ENCODE data around the gene UBXN6.

The UBXN6 gene

GRCh38 chr19:4455719-4456475, 1.7 kb downstream of the UBXN6 start:
- DNase-seq = no peak

DNA sequence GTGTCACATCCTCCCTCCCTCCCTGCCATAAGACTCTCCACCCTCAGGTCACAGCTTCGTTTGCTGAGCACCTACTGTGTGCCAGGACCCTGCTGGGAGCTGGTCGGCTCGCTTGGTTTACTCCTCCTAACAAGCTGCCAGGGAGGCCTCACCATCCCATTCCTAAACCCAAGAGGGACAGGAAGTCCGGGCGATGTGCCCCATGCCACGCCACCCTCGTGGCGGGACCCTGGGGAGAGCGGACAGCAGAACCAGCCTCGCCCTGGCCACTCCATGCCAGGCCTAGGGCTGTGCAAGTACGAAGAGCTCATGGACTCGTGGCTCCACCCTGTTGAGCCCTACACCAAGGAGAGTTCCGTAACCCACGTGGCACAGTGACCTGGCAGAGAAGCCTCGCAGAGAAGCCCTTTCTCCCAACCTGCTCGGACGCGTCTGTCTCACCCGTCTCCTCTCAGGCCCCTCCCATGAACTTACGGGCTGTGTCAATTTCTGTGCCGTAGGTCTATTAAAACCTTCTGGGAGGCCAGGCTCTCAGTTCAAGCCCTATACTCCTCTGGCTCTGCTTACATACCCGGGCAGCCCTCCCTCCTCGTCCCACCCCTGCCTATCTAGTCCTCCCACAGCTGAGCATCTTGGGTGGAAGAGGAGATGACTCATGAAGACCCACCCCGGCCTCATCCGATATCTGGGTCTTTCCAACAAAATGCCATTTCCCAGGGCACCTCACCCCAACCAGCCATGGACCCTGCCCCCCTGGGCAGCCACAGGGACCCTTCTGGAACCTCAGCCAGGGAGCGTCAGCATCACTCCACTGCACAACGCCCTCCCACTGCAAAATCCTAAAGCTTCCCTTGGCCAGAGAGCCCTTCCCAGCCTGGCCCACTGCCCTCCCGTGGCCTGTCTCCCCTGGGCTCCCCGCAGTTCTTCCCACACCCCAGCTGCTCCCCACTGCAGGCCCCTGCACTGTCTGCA, 2.6 kb downstream of the UBXN6 start:
- DNase-seq = no peak

- no peak for DNase-seq
Measured at GRCh38 chr19:4453232-4454179, 4.1 kb downstream of the UBXN6 start.

DNA sequence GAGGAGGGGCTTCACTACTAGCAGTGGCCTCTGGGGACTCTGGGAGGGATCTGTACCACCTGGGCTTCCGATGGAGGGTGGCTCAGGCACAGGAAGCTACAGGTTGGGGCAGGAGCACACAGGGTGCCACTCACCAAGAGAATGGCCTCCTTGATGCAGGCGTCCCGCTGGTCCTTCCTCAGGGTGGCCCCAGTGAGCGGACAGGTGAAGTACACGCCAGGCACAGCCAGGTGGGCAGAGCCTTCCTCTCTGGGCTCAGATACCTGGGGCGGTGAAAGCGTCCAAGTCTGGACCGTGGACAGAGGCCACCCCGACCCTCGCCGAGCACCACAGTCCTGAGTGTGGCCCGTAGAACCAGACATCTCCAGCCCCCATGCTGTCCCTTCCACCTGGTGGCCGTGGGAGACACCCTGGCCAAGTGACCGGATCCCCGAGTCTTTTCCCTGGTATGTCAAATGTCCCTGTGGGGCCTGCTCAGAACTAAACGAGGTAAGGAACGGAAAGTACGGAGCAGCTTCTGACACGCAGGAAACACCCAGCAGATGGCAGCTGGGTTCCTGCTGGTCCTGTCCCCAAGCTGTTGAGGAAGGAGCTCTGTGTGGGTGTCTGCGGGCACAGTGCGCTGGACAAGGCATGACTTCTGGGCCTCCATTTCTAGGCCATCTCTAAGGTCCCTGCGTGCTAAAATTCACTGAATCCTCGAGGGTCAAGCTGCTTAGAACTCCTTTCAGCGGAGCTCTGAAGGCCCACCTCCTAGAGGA, 5.2 kb downstream of the UBXN6 start:
- no peak for DNase-seq

DNA sequence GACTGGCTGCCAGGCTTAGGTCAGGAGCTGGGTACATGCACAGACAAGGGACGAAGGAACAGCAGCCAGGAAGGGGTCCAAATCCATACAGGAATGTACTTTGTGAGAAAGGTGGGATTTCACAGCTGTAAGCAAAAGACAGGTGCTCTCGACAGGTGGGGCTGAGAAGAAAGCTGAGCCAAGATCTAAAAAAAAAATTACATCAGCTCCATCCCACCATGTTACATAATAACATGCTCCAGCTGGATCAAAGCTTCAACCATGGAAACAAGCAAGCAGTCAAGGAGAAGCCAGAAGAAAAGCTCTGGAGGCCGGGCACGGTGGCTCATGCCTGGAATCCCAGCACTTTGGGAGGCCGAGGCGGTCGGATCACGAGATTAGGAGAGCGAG, 8.0 kb downstream of the UBXN6 start:
- DNase-seq = no peak

GRCh38 chr19:4449022-4449638, 8.5 kb downstream of the UBXN6 start:
- DNase-seq = no peak

DNA sequence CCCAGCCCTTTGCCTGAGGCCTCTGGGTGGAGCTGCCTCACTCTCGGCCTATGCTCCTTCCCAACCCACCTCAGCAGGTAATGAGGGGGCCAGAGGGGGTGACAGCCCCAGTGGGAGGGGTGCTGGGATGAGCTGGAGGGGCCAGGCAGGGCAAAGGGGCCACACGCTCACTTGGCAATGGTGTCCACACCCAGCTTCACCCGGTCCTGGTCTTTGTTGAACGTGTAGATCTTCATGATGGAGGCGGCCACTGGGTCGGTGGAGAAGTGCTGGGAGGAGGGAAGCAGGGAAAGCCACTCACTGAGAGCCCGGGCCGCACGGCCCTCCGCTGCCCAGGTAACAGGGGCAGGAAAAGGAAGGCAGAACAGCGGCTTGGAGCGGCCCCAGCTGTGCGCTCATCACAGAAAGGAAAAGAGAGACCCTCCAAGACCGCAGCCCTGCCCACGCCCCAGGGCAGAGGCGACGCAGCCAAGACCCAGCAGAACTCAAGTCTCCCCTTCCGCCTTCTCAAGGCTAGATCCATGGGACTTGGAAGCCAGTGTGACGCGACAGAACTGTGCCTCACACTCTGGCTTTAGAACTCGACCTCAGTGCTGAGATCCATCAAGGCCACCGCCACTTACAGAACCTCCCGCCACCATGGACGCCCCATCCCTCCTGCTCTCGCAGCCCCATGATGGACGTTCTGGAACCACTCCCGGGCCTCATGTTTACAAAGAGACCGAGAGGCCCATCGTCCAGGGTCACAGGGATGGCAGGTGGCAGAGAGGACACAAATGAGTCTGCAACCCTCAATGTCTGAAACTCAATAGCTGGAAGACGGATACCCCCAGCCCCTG, 9.2 kb downstream of the UBXN6 start:
- no peak for DNase-seq

DNA sequence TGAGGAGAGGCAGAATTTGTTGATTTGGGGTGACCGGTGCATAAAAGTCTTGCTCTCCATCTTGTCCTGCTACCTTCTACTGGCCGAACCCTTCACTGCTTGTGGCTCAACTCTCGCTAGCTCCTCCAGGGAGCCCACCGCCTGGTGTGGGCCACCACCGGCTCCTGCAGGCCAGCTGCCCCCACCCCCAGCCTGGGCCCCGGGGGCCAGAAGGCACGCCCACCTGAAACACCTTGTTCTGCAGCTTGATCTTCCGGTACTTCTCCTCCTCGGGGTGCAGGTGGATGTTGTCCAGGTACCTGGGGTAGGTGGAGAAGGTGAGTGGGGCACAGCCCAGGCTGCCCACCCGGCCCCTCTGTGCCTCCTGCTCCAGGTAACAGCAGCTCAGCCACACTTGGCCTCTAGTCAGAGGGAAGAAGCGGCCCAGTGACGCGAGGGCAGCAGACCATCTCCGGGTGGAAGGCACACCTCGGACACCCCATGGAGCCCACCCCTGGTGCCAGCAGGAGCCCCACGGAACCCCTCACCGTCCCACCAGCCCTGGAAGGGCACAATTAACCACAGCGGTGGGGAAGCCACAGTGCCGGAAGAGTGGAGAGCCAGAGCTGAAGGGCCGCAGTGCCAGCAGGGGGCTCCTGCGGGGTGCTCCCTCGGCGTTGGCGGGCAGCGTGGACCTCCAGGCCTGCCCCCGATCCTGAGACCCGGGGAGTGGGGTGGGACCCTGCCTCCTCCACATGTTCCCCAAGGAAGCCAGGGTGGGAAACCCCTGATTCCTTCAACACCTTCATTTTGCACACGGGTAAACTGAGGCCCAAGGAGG, 10.1 kb downstream of the UBXN6 start:
- DNase-seq = no peak

- no peak for DNase-seq
Measured at GRCh38 chr19:4446704-4447200, 10.8 kb downstream of the UBXN6 start.

DNA sequence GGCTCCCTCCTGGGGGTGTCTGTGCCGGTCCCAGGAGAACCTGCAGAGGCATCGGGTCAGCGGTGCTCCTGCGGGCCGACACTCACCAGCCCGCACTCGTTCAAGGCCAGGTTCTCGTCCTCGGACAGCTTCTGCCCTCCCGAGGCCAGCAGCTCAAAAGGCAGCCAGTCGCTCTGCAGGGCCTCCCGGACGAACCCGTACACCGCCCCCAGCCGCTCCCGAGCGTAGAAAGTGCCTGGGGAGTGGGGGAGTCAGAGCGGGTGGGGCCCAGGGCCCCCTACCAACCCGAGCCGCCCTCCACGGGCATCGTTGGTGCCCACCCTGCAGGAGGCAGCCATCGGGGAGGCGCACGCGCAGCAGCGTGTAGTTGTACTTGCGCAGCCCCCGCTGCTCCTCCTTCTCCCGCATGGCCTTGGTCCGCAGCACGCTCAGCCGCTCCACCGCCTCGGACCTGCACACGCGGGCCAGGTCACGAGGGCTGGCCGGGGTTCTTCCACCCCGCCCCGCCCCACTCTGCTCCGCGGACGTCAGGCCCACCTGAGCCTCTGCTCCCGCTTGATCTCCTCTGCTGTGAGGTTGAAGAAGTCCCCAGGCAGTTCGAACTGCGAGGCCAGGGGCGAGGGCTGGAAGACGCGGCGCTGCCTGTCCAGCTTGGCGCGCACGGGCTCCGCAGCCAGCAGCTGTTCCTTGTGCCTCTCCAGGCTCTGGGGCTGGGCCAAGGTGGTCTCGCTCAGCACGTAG, 11.5 kb downstream of the UBXN6 start:
- DNase-seq = no peak

- DNase-seq = no peak
Measured at GRCh38 chr19:4444765-4445741, 12.5 kb downstream of the UBXN6 start.

- DNase-seq = no peak
Measured at GRCh38 chr19:4443966-4444764, 13.4 kb downstream of the UBXN6 start.

DNA sequence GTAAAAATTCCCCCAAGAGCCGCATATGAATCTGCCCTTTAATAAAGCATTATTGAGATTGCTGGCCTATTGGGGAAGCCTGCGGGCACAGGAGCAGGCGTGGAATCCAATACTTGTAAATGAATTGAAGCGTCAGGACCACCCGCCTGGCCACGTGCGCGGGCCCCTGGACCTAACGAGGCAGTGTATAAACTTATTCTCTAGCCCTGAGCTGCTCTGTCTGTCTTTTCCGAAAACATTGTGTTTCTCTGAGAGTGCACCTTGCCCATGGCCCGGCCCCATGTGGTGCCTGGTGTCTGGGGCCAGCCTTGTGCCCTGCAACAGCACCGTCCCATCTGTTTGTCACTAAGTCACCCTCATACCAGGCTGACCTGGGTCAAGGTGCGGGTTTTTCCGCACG, 14.4 kb downstream of the UBXN6 start:
- no peak for DNase-seq

DNA sequence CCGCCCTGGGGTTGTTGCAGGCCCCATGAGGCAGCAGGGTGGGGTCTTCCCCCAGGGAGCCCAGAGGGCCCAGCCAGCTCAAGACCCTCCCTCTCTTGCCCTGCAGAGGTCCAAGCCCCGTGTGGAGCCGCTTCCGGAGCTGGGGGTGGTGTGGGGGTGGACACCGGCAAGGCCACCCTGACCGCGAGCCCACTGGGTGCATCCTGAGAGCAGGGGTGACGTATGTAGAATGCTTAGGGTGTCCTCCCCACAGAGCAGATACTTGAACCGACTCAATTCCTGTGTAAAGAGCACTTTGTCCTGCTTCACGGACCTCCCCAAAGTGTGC, 14.8 kb downstream of the UBXN6 start:
- no peak for DNase-seq

GRCh38 chr19:4441994-4442818, 15.4 kb downstream of the UBXN6 start:
- DNase-seq = no peak

DNA sequence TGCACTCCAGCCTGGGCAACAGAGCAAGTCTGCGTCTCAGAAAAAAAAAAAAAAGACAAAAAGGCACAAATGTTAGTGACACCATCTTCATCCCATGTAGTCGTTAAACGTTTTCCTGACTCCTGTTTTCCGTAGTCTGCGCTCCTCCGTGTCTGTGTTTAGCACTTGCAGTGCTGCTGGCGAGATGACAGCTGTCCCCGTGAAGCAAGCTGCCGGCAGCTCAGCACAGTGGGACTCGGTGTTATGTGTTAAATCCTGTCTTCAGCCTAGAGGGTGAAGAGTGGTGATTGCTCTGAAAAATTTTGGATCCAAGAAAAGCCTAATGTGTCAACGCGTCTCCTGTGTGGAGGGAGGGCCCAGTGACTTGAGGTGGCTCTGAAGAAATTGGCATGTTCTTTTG, 18.4 kb downstream of the UBXN6 start:
- DNase-seq = no peak
